Measurements from ENCODE around the gene SYCE3. TPM values are rescaled to one million over a fixed set of nuclear protein-coding genes. Genes with fewer than 3 reads are reported as not detected.
A peak's percentile ranks its signal among the peaks of the same experiment; 100 is the strongest.
"Not testable (repeated sequence)": the region's sequence is repeated elsewhere in the genome, so short reads cannot be mapped to it uniquely, and the experiment has no call there.

Gene SYCE3, protein sequence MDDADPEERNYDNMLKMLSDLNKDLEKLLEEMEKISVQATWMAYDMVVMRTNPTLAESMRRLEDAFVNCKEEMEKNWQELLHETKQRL
- 0.69 TPM in 1 of 2 replicates, not detected in the other for total RNA-seq

DNA sequence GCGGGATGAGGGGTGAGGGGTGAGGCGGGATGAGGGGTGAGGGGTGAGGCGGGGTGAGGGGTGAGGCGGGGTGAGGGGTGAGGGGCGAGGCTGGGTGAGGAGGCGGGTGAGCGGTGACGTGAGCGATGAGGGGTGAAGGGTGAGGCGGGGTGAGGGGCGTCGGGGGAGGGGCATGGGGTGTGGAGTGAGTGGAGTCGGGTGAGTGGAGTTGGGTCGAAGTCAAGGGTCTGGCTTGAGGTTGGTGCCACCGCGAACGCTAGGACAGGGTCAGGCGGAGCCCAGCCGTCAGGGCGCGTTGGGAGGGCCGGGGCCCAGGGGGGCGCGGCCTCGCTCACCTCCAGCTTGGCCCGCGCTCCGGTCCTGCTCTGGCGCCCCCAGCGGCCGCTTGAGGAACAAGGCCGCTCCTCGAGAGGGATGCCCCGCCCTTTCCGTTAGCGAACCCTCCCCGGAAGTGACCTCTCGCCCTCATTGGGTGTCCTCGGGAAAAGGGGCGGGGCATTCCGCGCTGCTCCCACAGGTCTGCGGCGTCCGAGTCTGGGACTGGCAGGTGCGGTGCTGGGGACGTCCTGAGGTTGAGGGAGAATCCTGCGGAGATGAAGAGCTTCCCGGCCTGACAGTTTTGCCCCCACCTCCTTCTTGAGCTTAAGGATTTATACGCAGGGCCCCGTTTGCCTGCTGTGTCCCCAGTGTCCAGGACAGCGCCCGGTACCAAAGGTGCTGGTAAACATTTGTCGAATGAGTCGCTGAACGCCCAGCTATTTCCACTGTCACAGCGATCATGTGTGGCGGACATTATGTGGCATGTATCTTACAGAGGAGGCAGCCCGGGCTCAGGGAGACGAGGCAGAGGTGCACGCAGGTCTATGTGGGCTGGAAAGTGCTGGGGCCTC lies at the start of gene SYCE3:
SYCE3 (minus strand) TSS at position 397 of the 890 bp plus-strand sequence. CDS start 6,514 bp downstream, outside the sequence.
- Mint-ChIP-seq H3K4me3 (peak within 1 kb of the TSS; percentile 94), H3K4me1 (peaks cover 21% of the 10 kb centered on the region), H3K27ac (peak within 1 kb of the TSS; percentile 85), H3K9me3 (no peaks in the 10 kb centered on the region), H3K27me3 (peaks cover 14% of the 10 kb centered on the region), H3K36me3 (ENCODE audit: low read depth) (peaks cover 1% of the 10 kb centered on the region)
- DNase-seq: peak; percentile 100
- intact Hi-C loops (cut with micrococcal nuclease): loop anchor here (1.0 to 2.0 kb wide), 4 partner anchors 20 to 36 kb away; partner anchors contain the start of genes CHKB and TYMP

GRCh38 chr22:50612168-50612527 lies 49.4 kb upstream of the SYCE3 start:
- Mint-ChIP-seq H3K9me3 (no peaks in the 10 kb centered on the region), H3K4me1 (peaks cover 11% of the 10 kb centered on the region), H3K36me3 (ENCODE audit: low read depth) (no peaks in the 10 kb centered on the region), H3K27ac (no peak overlapping the region), H3K4me3 (no peak overlapping the region), H3K27me3 (peaks cover 17% of the 10 kb centered on the region)
- intact Hi-C loops (cut with micrococcal nuclease): no loop called here
- DNase-seq: no peak

DNA sequence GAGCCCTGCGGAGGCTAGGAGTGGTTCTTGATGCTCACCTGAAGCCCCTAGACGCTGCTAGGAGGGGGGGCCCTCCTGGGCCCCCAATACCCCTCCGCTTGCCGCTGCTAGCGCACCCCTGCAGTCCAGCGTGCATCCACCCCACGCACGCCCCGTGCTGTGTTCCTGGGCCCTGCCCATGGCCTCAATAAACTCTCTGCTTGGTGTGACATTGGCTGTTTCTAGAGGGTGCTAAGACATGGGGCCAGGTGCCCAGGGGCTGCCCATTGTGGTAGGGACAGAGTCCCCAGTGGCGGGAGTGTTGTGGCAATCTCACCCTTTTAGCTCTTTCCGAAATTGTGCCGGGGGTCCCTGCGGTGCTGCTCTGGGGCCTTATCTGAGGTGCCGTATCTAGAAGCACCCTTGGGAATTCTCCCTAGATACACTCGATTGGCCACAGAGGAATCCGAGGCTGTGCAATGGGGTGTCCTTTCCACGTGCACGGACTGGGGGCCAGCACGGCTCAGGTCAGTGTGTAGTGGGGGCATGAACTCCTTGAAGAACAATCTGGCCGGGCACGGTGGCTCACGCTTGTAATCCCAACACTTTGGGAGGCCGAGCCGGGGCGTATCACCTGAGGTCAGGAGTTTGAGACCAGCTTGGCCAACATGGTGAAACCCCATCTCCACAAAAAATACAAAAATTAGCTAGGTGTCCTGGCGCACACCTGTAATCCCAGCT lies 48.8 kb upstream of the SYCE3 start:
- Mint-ChIP-seq H3K4me3 (no peak overlapping the region), H3K36me3 (ENCODE audit: low read depth) (no peaks in the 10 kb centered on the region), H3K27ac (no peak overlapping the region), H3K9me3 (no peaks in the 10 kb centered on the region), H3K27me3 (peaks cover 17% of the 10 kb centered on the region), H3K4me1 (peaks cover 11% of the 10 kb centered on the region)
- intact Hi-C loops (cut with micrococcal nuclease): no loop called here
- DNase-seq: no peak

DNA sequence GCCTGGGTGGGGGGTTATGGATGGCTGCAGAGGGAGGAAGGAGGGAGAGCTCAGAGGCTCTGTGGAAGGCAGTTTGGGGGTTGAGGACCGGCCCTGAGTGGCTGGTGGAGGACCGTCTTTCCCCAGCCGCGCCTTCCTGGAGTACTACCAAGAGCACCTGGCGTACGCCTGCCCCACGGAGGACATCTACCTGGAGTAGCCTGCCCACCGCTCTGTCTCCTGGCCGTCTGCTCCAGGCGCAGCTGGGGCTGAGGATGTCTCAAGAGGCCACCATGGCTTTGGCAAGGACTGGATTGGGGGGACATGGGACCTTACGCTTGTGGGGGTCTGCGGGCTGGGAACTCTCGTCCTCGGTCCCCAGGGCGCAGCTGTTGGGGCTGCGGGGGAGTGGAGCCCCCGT lies 47.9 kb upstream of the SYCE3 start:
- H3K36me3 Mint-ChIP-seq (ENCODE audit: low read depth): no peaks in the 10 kb centered on the region
- no peaks in the 10 kb centered on the region for H3K9me3 Mint-ChIP-seq
- intact Hi-C loops (cut with micrococcal nuclease): no loop called here
- peaks cover 11% of the 10 kb centered on the region for H3K4me1 Mint-ChIP-seq
- H3K27ac Mint-ChIP-seq: no peak overlapping the region
- no peak for DNase-seq
- H3K27me3 Mint-ChIP-seq: peaks cover 21% of the 10 kb centered on the region
- H3K4me3 Mint-ChIP-seq: no peak overlapping the region

DNA sequence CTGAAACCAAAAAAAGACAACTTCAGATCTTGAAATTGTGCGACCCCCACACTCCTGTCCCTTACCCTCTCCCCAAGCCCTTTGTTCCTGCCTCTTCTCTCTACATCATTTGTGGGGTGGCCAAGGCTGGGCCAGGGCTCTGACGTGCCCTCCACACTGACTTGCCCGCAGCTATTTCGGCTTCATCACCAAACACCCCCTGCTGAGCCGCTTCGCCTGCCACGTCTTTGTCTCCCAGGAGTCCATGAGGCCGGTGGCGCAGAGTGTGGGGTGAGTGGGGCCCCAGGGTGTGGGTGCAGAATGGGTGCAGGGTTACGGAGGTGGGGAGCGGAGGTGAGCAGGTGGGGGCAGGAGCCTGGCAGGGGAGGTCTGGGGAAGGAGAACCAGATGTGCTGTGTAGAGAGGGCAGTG lies 47.3 kb upstream of the SYCE3 start:
- H3K27me3 Mint-ChIP-seq: peaks cover 26% of the 10 kb centered on the region
- H3K4me3 Mint-ChIP-seq: no peak overlapping the region
- DNase-seq: no peak
- no peaks in the 10 kb centered on the region for H3K36me3 Mint-ChIP-seq (ENCODE audit: low read depth)
- H3K9me3 Mint-ChIP-seq: no peaks in the 10 kb centered on the region
- intact Hi-C loops (cut with micrococcal nuclease): no loop called here
- H3K27ac Mint-ChIP-seq: no peak overlapping the region
- peaks cover 11% of the 10 kb centered on the region for H3K4me1 Mint-ChIP-seq

DNA sequence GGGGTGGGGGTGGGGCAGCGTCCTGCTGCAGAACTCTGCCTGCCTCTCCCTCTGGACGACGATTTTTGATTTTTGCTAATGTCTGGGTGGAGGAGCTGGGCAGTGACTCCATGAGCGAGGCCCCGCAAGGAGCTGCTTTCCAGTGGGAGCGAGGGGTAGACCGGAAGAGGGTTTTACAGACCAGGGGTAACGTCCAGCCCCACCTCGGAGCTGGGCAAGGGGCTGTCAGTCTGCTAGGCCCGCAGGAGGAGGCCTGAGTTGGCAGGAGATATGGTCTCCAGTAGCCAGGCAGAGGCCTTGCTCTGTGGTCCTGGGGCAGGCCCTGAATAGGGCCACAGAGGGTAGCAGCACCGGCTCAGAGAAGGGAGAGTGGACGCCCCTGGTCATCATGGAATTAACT lies 46.9 kb upstream of the SYCE3 start:
- Mint-ChIP-seq H3K27me3 (peaks cover 26% of the 10 kb centered on the region), H3K27ac (no peak overlapping the region), H3K4me1 (peaks cover 11% of the 10 kb centered on the region)

DNA sequence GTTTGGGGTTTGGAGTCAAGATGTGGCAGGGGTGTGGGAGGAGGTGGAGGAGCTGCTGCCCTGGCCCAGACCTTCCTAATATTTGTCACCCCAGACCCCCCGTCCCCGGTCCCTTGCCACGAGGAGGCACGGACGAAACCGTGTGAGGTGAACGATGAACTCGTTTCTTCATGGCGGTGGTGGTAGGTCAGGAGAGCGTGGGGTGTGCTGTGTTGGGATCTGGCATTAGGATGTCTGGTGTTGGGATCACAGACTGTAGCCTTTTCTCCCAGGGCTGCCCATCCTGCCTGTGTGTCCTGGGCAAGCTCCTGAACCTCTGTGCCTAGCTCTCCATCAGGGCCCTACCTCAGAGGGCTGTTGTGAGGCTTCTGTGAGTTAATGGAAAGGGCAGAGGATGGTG lies 46.3 kb upstream of the SYCE3 start:
- no peak for DNase-seq
- H3K4me1 Mint-ChIP-seq: peaks cover 9% of the 10 kb centered on the region
- no peak overlapping the region for H3K4me3 Mint-ChIP-seq
- H3K9me3 Mint-ChIP-seq: no peaks in the 10 kb centered on the region
- H3K27me3 Mint-ChIP-seq: peaks cover 24% of the 10 kb centered on the region
- H3K36me3 Mint-ChIP-seq (ENCODE audit: low read depth): no peaks in the 10 kb centered on the region
- H3K27ac Mint-ChIP-seq: no peak overlapping the region
- intact Hi-C loops (cut with micrococcal nuclease): no loop called here

More for the DNA sequence above, 46.9 kb upstream of the SYCE3 start:
- Mint-ChIP-seq H3K4me3 (no peak overlapping the region), H3K36me3 (ENCODE audit: low read depth) (no peaks in the 10 kb centered on the region), H3K9me3 (no peaks in the 10 kb centered on the region)
- no peak for DNase-seq
- intact Hi-C loops (cut with micrococcal nuclease): no loop called here

GRCh38 chr22:50608058-50608840 lies 45.5 kb upstream of the SYCE3 start:
- H3K4me1 Mint-ChIP-seq: not testable (repeated sequence)

DNA sequence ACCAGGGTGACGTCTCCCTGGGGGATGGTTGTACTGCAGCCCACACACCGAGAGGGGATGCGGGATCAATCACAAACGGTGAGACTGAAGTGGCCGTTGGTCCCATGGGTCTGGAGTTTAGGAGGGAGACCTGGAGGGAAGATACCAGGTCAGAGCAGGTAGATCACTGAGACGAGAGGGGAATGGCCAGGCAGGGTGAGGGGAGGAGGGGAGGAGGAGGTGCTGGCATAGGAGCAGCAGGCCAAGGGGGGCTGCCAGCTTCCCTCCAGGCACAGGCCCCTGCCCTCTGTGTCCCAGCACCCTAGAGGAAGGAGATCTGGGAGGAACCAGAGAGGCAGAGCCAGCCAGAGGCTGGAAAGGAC lies 44.9 kb upstream of the SYCE3 start:
- Mint-ChIP-seq H3K4me3 (no peak overlapping the region), H3K4me1 (peaks cover 4% of the 10 kb centered on the region), H3K27me3 (peaks cover 28% of the 10 kb centered on the region), H3K27ac (no peak overlapping the region), H3K9me3 (no peaks in the 10 kb centered on the region), H3K36me3 (ENCODE audit: low read depth) (no peaks in the 10 kb centered on the region)
- intact Hi-C loops (cut with micrococcal nuclease): no loop called here
- DNase-seq: no peak

More at GRCh38 chr22:50608058-50608840, 45.5 kb upstream of the SYCE3 start:
- H3K9me3 Mint-ChIP-seq; H3K4me3 Mint-ChIP-seq; H3K36me3 Mint-ChIP-seq (ENCODE audit: low read depth); H3K27ac Mint-ChIP-seq; intact Hi-C loops (cut with micrococcal nuclease); DNase-seq: not testable (repeated sequence)
- peaks cover 23% of the 10 kb centered on the region for H3K27me3 Mint-ChIP-seq

DNA sequence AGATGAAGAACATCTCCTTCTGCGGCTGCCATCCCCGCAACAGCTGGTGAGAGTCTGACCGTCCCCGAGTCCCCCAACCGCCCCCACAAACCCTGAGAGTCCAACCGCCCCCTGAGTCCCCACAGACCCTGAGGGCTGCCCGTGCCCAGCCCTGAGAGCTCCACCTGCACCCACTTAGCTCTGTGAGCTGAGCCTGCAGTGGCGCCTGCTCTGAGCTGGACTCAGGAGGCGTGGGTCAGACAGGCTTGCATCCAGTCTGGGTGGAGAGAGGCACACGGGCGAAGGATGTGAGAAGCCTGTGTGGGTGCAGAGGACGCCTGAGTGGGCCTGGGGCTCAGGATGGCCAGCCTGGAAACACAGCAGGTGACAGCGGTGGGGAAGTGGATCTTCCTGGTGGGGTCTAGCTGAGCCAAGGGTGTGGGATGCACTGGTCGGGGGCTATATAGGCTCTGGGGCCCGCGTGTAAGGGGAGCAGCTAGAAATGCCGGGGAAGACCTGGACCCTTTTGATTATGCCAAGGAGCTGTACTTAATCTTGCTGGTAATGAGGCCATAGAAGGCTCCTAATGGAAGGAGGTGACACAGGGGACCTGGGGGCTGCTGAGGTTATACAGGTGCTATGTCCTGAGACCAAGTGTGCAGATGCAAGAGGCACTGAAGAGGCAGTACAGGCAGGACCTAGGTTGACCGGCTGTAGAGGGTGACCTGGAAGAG lies 44.4 kb upstream of the SYCE3 start:
- Mint-ChIP-seq H3K27ac (no peak overlapping the region), H3K4me1 (peaks cover 2% of the 10 kb centered on the region), H3K36me3 (ENCODE audit: low read depth) (no peaks in the 10 kb centered on the region), H3K9me3 (no peaks in the 10 kb centered on the region), H3K27me3 (peaks cover 29% of the 10 kb centered on the region), H3K4me3 (no peak overlapping the region)
- intact Hi-C loops (cut with micrococcal nuclease): no loop called here
- no peak for DNase-seq

GRCh38 chr22:50606165-50606945 lies 43.6 kb upstream of the SYCE3 start:
- H3K36me3 Mint-ChIP-seq (ENCODE audit: low read depth): peaks cover 3% of the 10 kb centered on the region
- no peak overlapping the region for H3K4me3 Mint-ChIP-seq
- no peak for DNase-seq
- H3K27ac Mint-ChIP-seq: no peak overlapping the region
- peaks cover 36% of the 10 kb centered on the region for H3K27me3 Mint-ChIP-seq
- H3K9me3 Mint-ChIP-seq: no peaks in the 10 kb centered on the region
- H3K4me1 Mint-ChIP-seq: peaks cover 8% of the 10 kb centered on the region
- intact Hi-C loops (cut with micrococcal nuclease): no loop called here

DNA sequence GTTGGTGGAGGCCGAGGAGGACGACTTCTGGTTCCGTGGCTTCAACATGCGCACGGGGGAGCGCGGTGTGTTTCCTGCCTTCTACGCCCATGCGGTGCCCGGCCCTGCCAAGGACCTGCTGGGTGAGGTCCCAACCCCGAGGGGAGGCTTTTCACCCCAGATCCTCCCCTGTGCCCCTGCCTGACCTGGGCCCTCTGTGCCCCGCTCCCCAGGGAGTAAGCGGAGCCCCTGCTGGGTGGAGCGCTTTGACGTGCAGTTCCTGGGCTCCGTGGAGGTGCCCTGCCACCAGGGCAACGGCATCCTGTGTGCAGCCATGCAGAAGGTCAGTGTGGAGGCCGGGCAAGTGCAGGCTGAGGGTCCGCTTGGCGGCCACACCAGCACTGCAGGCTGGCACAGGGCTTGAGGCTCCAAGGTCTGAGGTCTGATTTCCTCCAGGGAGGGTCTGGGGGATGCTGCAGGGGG lies 42.9 kb upstream of the SYCE3 start:
- DNase-seq: no peak
- no peak overlapping the region for H3K4me3 Mint-ChIP-seq
- no peaks in the 10 kb centered on the region for H3K9me3 Mint-ChIP-seq
- peaks cover 3% of the 10 kb centered on the region for H3K36me3 Mint-ChIP-seq (ENCODE audit: low read depth)
- peaks cover 8% of the 10 kb centered on the region for H3K4me1 Mint-ChIP-seq
- intact Hi-C loops (cut with micrococcal nuclease): no loop called here
- peaks cover 34% of the 10 kb centered on the region for H3K27me3 Mint-ChIP-seq
- H3K27ac Mint-ChIP-seq: no peak overlapping the region

All from activated CD4-positive, alpha-beta T cell treated with anti-CD3 and anti-CD28 coated beads, Interleukin-2, amount 10 ng/mL, durations not matched to agents 24 days and 14 days (primary cell).